ENCODE results near the gene CTBP2. TPM values are rescaled to one million over a fixed set of nuclear protein-coding genes. Genes with fewer than 3 reads are reported as not detected.

Gene CTBP2
- polyA plus RNA-seq, 1 donor (not counting 4 experiments of a cell fraction or from before 2014, with no cell fraction given): 76.0 TPM

- FAIRE-seq (no peak), DNase-seq (ENCODE audit: low read depth, low spot score) (no peak)
- Histone ChIP-seq H3K79me2 (ENCODE audit: control insufficient read depth, insufficient read depth, low read length) (peaks cover 80% of the 10 kb centered on the region), H3K4me3 (ENCODE audit: control insufficient read depth in 2 of 3, extremely low read depth in 1 of 3, insufficient read depth in 2 of 3, low read depth in 1 of 3, low read length in 3 of 3) (no peak overlapping the region), H4K20me1 (ENCODE audit: control insufficient read depth, extremely low read depth, insufficient read depth, low read length) (peaks cover 24% of the 10 kb centered on the region), H2AFZ (ENCODE audit: control insufficient read depth, low read length) (no peak overlapping the region), H3K27me3 (ENCODE audit: control insufficient read depth, extremely low read depth, insufficient read depth, low read length) (no peaks in the 10 kb centered on the region), H3K9ac (ENCODE audit: control insufficient read depth, extremely low read depth, insufficient read depth, low read length) (peak overlapping the region; percentile 25), H3K36me3 (ENCODE audit: control insufficient read depth in 2 of 2, extremely low read depth in 1 of 2, insufficient read depth in 2 of 2, low read length in 2 of 2) (peaks cover 17 to 24% of the 10 kb centered on the region in 2 experiments), H3K4me1 (ENCODE audit: control insufficient read depth, extremely low read depth, insufficient read depth, low read length) (peaks cover 38% of the 10 kb centered on the region), H3K27ac (ENCODE audit: control insufficient read depth, insufficient read depth, low read length) (peak overlapping the region; percentile 24), H3K9me1 (ENCODE audit: control insufficient read depth, extremely low read depth, insufficient read depth, low read length) (peaks cover 4% of the 10 kb centered on the region), H3K9me3 (ENCODE audit: control insufficient read depth, low read depth, low read length) (no peaks in the 10 kb centered on the region), H3K4me2 (ENCODE audit: control insufficient read depth, extremely low read depth, insufficient read depth, low read depth, low read length) (no peak overlapping the region)
- dilution Hi-C loops (cut with MboI; ENCODE audit: extremely low pct_ligation_motif_present, low sequenced_read_pairs): no loop called here
- TF ChIP-seq EZH2 (IDR thresholded peaks at IDR 0.05; ENCODE audit: low read length): no peak
- no peak for TF ChIP-seq CTCF (optimal IDR thresholded peaks at IDR 0.05 in 1 of 3, IDR thresholded peaks at IDR 0.05 in 1 of 3, conservative IDR thresholded peaks at IDR 0.05 in 1 of 3; ENCODE audit: extremely low read depth in 1 of 3, insufficient read depth in 2 of 3, low read length in 3 of 3)
Measured at GRCh38 chr10:125061557-125062226, 98.7 kb downstream of the CTBP2 start.

- no peak overlapping the region for H3K4me3 ChIP-seq (ENCODE audit: control insufficient read depth in 2 of 3, extremely low read depth in 1 of 3, insufficient read depth in 2 of 3, low read depth in 1 of 3, low read length in 3 of 3)
- peaks cover 2% of the 10 kb centered on the region for H3K9me1 ChIP-seq (ENCODE audit: control insufficient read depth, extremely low read depth, insufficient read depth, low read length)
- peaks cover 80% of the 10 kb centered on the region for H3K79me2 ChIP-seq (ENCODE audit: control insufficient read depth, insufficient read depth, low read length)
- DNase-seq (ENCODE audit: low read depth, low spot score) (no peak), FAIRE-seq (no peak)
- H3K9me3 ChIP-seq (ENCODE audit: control insufficient read depth, low read depth, low read length): no peaks in the 10 kb centered on the region
- dilution Hi-C loops (cut with MboI; ENCODE audit: extremely low pct_ligation_motif_present, low sequenced_read_pairs): no loop called here
- no peak overlapping the region for H3K4me2 ChIP-seq (ENCODE audit: control insufficient read depth, extremely low read depth, insufficient read depth, low read depth, low read length)
- H2AFZ ChIP-seq (ENCODE audit: control insufficient read depth, low read length): no peak overlapping the region
- peaks cover 27% of the 10 kb centered on the region for H4K20me1 ChIP-seq (ENCODE audit: control insufficient read depth, extremely low read depth, insufficient read depth, low read length)
- H3K27ac ChIP-seq (ENCODE audit: control insufficient read depth, insufficient read depth, low read length): peak overlapping the region; percentile 24
- H3K36me3 ChIP-seq (ENCODE audit: control insufficient read depth in 2 of 2, extremely low read depth in 1 of 2, insufficient read depth in 2 of 2, low read length in 2 of 2): peaks cover 13 to 30% of the 10 kb centered on the region in 2 experiments
- peak; percentile 80 to 86 (median 81) for TF ChIP-seq CTCF (optimal IDR thresholded peaks at IDR 0.05 in 1 of 3, IDR thresholded peaks at IDR 0.05 in 1 of 3, conservative IDR thresholded peaks at IDR 0.05 in 1 of 3; ENCODE audit: extremely low read depth in 1 of 3, insufficient read depth in 2 of 3, low read length in 3 of 3)
- no peak for TF ChIP-seq EZH2 (IDR thresholded peaks at IDR 0.05; ENCODE audit: low read length)
- peaks cover 33% of the 10 kb centered on the region for H3K4me1 ChIP-seq (ENCODE audit: control insufficient read depth, extremely low read depth, insufficient read depth, low read length)
- H3K27me3 ChIP-seq (ENCODE audit: control insufficient read depth, extremely low read depth, insufficient read depth, low read length): no peaks in the 10 kb centered on the region
- peak overlapping the region; percentile 25 for H3K9ac ChIP-seq (ENCODE audit: control insufficient read depth, extremely low read depth, insufficient read depth, low read length)
Measured at GRCh38 chr10:125060826-125061556, 99.4 kb downstream of the CTBP2 start.

Measured in keratinocyte (primary cell).